Progenitor cell of endocrine pancreas (in vitro differentiated cells): Measurements from ENCODE around the gene SIGLEC7. TPM values are rescaled to one million over a fixed set of nuclear protein-coding genes. Genes with fewer than 3 reads are reported as not detected.

Experiments
- DNase-seq: peaks from one replicate; pipeline ENCODE4 v3.0.0; 2021; ENCODE audit warnings: low spot score; ENCODE audit not compliant: unreplicated experiment
- H3K27ac Mint-ChIP-seq: 2 replicates; pipeline ENCODE4 v1.8.0; 2021; ENCODE audit warnings: mild to moderate bottlenecking, moderate library complexity, mixed read lengths
- H3K27me3 Mint-ChIP-seq: 2 replicates; pipeline ENCODE4 v1.8.0; 2021; ENCODE audit warnings: mixed read lengths
- H3K36me3 Mint-ChIP-seq: 2 replicates; pipeline ENCODE4 v1.8.0; 2022; ENCODE audit warnings: mixed read lengths; ENCODE audit not compliant: insufficient read depth
- H3K4me1 Mint-ChIP-seq: 2 replicates; pipeline ENCODE4 v1.8.0; 2021; ENCODE audit warnings: low read depth, mixed read lengths
- H3K4me3 Mint-ChIP-seq: 2 replicates; pipeline ENCODE4 v1.8.0; 2021; ENCODE audit warnings: low read depth, mild to moderate bottlenecking, moderate library complexity, mixed read lengths
- H3K9me3 Mint-ChIP-seq: 2 replicates; pipeline ENCODE4 v1.8.0; 2021; ENCODE audit warnings: low read depth, mixed read lengths
- total RNA-seq: library from RNA; stranded (reverse); gene quantifications from 2 replicates; pipeline ENCODE4 v1.2.1, GENCODE V29; 2021
- TF ChIP-seq, protein P1 (sequence below): fragments of 200-600 bp; sonication (generic); IDR thresholded peaks from one replicate; pipeline ENCODE4 v1.5.0; 2021; ENCODE audit warnings: antibody characterized with exemption, mild to moderate bottlenecking; ENCODE audit not compliant: unreplicated experiment

Gene SIGLEC7
- total RNA-seq, 1 donor from 2014 or later: not detected

- no peak for DNase-seq
- peaks cover 3% of the 10 kb centered on the region for H3K36me3 Mint-ChIP-seq
- TF ChIP-seq, protein P1, sequence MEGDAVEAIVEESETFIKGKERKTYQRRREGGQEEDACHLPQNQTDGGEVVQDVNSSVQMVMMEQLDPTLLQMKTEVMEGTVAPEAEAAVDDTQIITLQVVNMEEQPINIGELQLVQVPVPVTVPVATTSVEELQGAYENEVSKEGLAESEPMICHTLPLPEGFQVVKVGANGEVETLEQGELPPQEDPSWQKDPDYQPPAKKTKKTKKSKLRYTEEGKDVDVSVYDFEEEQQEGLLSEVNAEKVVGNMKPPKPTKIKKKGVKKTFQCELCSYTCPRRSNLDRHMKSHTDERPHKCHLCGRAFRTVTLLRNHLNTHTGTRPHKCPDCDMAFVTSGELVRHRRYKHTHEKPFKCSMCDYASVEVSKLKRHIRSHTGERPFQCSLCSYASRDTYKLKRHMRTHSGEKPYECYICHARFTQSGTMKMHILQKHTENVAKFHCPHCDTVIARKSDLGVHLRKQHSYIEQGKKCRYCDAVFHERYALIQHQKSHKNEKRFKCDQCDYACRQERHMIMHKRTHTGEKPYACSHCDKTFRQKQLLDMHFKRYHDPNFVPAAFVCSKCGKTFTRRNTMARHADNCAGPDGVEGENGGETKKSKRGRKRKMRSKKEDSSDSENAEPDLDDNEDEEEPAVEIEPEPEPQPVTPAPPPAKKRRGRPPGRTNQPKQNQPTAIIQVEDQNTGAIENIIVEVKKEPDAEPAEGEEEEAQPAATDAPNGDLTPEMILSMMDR: no peak
- no peaks in the 10 kb centered on the region for H3K4me1 Mint-ChIP-seq
- no peaks in the 10 kb centered on the region for H3K9me3 Mint-ChIP-seq
- no peak overlapping the region for H3K4me3 Mint-ChIP-seq
- no peak overlapping the region for H3K27ac Mint-ChIP-seq
- no peaks in the 10 kb centered on the region for H3K27me3 Mint-ChIP-seq
Measured at GRCh38 chr19:51101171-51101865, 40.8 kb upstream of the SIGLEC7 start.

DNA sequence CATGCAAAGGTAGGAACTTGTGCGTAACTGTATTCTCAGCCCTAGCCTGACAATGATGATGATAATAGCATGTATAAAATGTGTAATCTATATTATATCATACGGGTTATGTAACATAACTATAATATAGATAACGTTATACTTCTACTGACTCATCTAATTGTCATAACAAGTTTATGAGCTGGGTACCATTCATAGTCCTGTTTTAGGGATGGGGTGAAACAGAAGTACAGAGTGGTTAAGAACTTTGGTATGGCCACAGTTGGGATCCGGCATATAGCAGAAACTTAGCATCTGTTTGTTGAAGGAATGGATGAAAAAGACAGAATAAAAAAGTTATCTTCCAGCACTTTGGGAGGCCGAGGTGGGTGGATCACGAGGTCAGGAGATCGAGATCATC, 39.1 kb upstream of the SIGLEC7 start:
- Mint-ChIP-seq H3K4me3 (no peak overlapping the region), H3K36me3 (peaks cover 3% of the 10 kb centered on the region), H3K27me3 (no peaks in the 10 kb centered on the region), H3K4me1 (peaks cover 7% of the 10 kb centered on the region), H3K9me3 (no peaks in the 10 kb centered on the region), H3K27ac (no peak overlapping the region)
- TF ChIP-seq, protein P1: no peak
- DNase-seq: no peak

DNA sequence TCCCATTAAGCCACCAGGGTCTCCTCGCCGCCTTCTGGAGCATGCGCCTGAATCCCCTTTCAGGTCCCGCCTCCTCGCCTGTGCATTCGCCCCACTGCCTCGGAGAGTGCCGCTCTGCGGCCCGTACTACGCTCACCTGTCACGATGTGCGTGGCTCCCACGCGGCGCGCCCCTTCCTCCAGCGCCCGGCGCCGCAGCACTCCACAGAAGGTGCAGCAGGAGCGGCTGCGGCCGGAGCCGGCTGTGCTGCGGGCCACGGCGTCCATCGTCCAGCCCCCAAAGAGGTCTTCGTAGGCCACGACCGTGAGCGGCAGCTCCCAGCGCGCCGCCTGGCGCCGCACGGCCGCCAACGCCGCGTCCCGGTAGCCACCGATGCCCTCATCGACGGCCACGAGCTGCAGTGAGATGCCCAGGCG, 38.2 kb upstream of the SIGLEC7 start:
- Mint-ChIP-seq H3K27ac (no peak overlapping the region), H3K9me3 (no peaks in the 10 kb centered on the region), H3K4me1 (peaks cover 8% of the 10 kb centered on the region), H3K4me3 (no peak overlapping the region), H3K27me3 (no peaks in the 10 kb centered on the region), H3K36me3 (peaks cover 3% of the 10 kb centered on the region)
- no peak for DNase-seq
- TF ChIP-seq, protein P1: no peak

- peak overlapping the region; percentile 93 for H3K4me3 Mint-ChIP-seq
Measured at GRCh38 chr19:51107406-51108065, 34.6 kb upstream of the SIGLEC7 start.

GRCh38 chr19:51108066-51108804, 33.9 kb upstream of the SIGLEC7 start, which contains the start of gene CTU1:
CTU1 (minus strand) TSS chr19:51108409; CDS start chr19:51104569, 3,840 bp downstream.
- peaks cover 3% of the 10 kb centered on the region for H3K36me3 Mint-ChIP-seq
- TF ChIP-seq, protein P1: no peak

More at GRCh38 chr19:51107406-51108065, 34.6 kb upstream of the SIGLEC7 start:
- peaks cover 8% of the 10 kb centered on the region for H3K4me1 Mint-ChIP-seq
- no peak for DNase-seq
- peaks cover 3% of the 10 kb centered on the region for H3K36me3 Mint-ChIP-seq
- no peaks in the 10 kb centered on the region for H3K27me3 Mint-ChIP-seq
- H3K27ac Mint-ChIP-seq: peak overlapping the region; percentile 93
- H3K9me3 Mint-ChIP-seq: no peaks in the 10 kb centered on the region
- TF ChIP-seq, protein P1: no peak

More at GRCh38 chr19:51108066-51108804, 33.9 kb upstream of the SIGLEC7 start, which contains the start of gene CTU1:
- Mint-ChIP-seq H3K27me3 (no peaks in the 10 kb centered on the region), H3K4me3 (peak within 1 kb of the TSS; percentile 93), H3K27ac (peak within 1 kb of the TSS; percentile 93), H3K9me3 (no peaks in the 10 kb centered on the region), H3K4me1 (peaks cover 8% of the 10 kb centered on the region)
- DNase-seq: peak; percentile 94
